ENCODE data around the gene MRPL20. TPM values are rescaled to one million over a fixed set of nuclear protein-coding genes. Genes with fewer than 3 reads are reported as not detected.

MRPL20 gene
- total RNA-seq, 1 donor from 2014 or later = 108 TPM

GRCh38 chr1:1381294-1381693 lies 25.8 kb downstream of the MRPL20 start:
- no peak for TF ChIP-seq CTCF (conservative IDR thresholded peaks at IDR 0.05)
- no peaks in the 10 kb centered on the region for H3K36me3 Mint-ChIP-seq
- no peaks in the 10 kb centered on the region for H3K27me3 Mint-ChIP-seq
- no peak for DNase-seq (ENCODE audit: extremely low spot score, unreplicated experiment)
- H3K4me3 Mint-ChIP-seq = no peak overlapping the region
- H3K9me3 Mint-ChIP-seq = no peaks in the 10 kb centered on the region
- no peak overlapping the region for H3K27ac Mint-ChIP-seq
- H3K4me1 Mint-ChIP-seq (ENCODE audit: unreplicated experiment) = no peaks in the 10 kb centered on the region

- Mint-ChIP-seq H3K36me3 (no peaks in the 10 kb centered on the region), H3K27me3 (no peaks in the 10 kb centered on the region), H3K27ac (no peak overlapping the region), H3K9me3 (no peaks in the 10 kb centered on the region), H3K4me3 (no peak overlapping the region), H3K4me1 (ENCODE audit: unreplicated experiment) (no peaks in the 10 kb centered on the region)
- no peak for DNase-seq (ENCODE audit: extremely low spot score, unreplicated experiment)
- no peak for TF ChIP-seq CTCF (conservative IDR thresholded peaks at IDR 0.05)
Observed at GRCh38 chr1:1380860-1381259, 26.2 kb downstream of the MRPL20 start.

GRCh38 chr1:1377540-1378205 lies 29.4 kb downstream of the MRPL20 start:
- Mint-ChIP-seq H3K4me3 (no peak overlapping the region), H3K9me3 (no peaks in the 10 kb centered on the region), H3K4me1 (ENCODE audit: unreplicated experiment) (peaks cover 4% of the 10 kb centered on the region), H3K27ac (no peak overlapping the region), H3K36me3 (peaks cover 4% of the 10 kb centered on the region), H3K27me3 (peaks cover 3% of the 10 kb centered on the region)
- no peak for TF ChIP-seq CTCF (conservative IDR thresholded peaks at IDR 0.05)
- no peak for DNase-seq (ENCODE audit: extremely low spot score, unreplicated experiment)

GRCh38 chr1:1376551-1377226 lies 30.4 kb downstream of the MRPL20 start:
- no peak for TF ChIP-seq CTCF (conservative IDR thresholded peaks at IDR 0.05)
- Mint-ChIP-seq H3K27me3 (peaks cover 3% of the 10 kb centered on the region), H3K4me3 (no peak overlapping the region), H3K36me3 (peaks cover 4% of the 10 kb centered on the region), H3K4me1 (ENCODE audit: unreplicated experiment) (peaks cover 4% of the 10 kb centered on the region), H3K27ac (peak overlapping the region; percentile 97), H3K9me3 (no peaks in the 10 kb centered on the region)
- no peak for DNase-seq (ENCODE audit: extremely low spot score, unreplicated experiment)

GRCh38 chr1:1374929-1375662 lies 32.0 kb downstream of the MRPL20 start, which contains the start of gene AURKAIP1:
TSS of gene AURKAIP1 (minus strand) at chr1:1375207. CDS start at chr1:1374756, 451 bp downstream.
- peaks cover 3% of the 10 kb centered on the region for H3K27me3 Mint-ChIP-seq
- peak within 1 kb of the TSS; percentile 97 for H3K27ac Mint-ChIP-seq
- peak; percentile 98 for DNase-seq (ENCODE audit: extremely low spot score, unreplicated experiment)
- H3K36me3 Mint-ChIP-seq = peaks cover 4% of the 10 kb centered on the region
- H3K4me1 Mint-ChIP-seq (ENCODE audit: unreplicated experiment) = peaks cover 4% of the 10 kb centered on the region
- H3K4me3 Mint-ChIP-seq = peak within 1 kb of the TSS; percentile 97
- TF ChIP-seq CTCF (conservative IDR thresholded peaks at IDR 0.05) = peak; percentile 53
- no peaks in the 10 kb centered on the region for H3K9me3 Mint-ChIP-seq
